ENCODE measurements around the gene PDRG1. TPM values are rescaled to one million over a fixed set of nuclear protein-coding genes. Genes with fewer than 3 reads are reported as not detected.
"Not testable (repeated sequence)": the region's sequence is repeated elsewhere in the genome, so short reads cannot be mapped to it uniquely, and the experiment has no call there.

The PDRG1 gene
- total and polyA plus RNA-seq, 8 donors = 9.1 to 19.1 (median 16.1) TPM

DNA sequence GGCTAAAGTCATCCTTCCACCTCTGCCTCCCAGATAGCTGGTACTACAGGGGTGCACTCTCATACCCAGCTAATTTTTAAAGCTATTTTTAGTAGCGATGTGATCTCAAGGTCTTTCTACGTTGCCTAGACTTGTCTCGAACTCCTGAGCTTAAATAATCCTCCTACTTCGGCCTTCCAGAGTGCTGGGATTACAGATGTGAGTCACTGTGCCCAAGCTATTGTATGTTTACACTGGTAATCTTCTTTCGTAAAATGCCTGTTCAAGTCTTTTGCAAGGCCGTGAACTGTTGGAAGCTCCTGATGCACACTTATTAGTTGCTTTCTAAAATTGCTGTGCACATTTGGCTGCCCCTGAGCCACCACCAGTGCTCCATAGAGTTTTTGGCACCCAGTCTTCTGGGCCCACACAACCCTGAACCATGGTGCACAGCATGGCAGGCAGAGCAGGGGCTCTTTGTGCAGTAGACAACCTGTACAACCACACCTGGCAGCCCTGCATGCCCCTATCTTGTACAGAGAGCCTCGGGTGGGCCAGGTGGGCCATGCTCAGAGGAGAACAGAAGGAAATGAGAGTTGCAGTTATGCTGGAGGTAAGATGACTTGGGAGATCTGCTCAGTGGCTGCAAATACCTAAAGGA is 33.3 kb downstream of the PDRG1 start:
- H3K27ac ChIP-seq = no peak overlapping the region
- H3K27me3 ChIP-seq = peaks cover 0 to 5% of the 10 kb centered on the region in 2 donors
- ATAC-seq = no peak

DNA sequence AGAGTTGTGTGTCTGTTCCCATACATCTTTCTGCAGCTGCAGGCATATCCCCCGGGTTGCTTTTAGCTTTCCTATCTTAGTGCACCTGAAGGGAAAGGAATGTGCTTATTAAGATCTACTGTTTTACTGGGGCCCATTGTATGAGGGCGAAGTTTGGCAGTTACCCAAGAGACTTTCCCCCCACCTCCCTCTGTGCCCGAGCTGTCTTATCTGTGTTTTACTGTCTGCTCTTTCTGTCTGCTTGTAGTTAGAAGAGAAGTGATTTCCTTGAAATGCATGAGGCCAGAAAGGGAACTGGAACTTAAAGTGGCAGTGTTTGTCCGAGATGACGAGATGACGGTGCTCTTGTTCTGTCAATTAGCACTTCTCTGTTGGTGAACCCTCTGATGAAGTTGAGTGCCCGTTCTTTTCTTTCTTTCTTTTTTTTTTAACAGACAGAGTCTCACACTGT is 33.9 kb downstream of the PDRG1 start:
- H3K36me3 ChIP-seq; H3K27me3 ChIP-seq; ATAC-seq; intact Hi-C loops (cut with DNase I); H3K27ac ChIP-seq; H3K4me3 ChIP-seq; DNase-seq; H3K9me3 ChIP-seq; H3K4me1 ChIP-seq: not testable (repeated sequence)

More for the DNA sequence above, 33.3 kb downstream of the PDRG1 start:
- DNase-seq = no peak
- H3K4me1 ChIP-seq = no peaks in the 10 kb centered on the region
- H3K9me3 ChIP-seq = no peaks in the 10 kb centered on the region
- no peaks in the 10 kb centered on the region for H3K36me3 ChIP-seq
- intact Hi-C loops (cut with DNase I) = no loop called here
- no peak overlapping the region for H3K4me3 ChIP-seq
- TF ChIP-seq, protein P1, sequence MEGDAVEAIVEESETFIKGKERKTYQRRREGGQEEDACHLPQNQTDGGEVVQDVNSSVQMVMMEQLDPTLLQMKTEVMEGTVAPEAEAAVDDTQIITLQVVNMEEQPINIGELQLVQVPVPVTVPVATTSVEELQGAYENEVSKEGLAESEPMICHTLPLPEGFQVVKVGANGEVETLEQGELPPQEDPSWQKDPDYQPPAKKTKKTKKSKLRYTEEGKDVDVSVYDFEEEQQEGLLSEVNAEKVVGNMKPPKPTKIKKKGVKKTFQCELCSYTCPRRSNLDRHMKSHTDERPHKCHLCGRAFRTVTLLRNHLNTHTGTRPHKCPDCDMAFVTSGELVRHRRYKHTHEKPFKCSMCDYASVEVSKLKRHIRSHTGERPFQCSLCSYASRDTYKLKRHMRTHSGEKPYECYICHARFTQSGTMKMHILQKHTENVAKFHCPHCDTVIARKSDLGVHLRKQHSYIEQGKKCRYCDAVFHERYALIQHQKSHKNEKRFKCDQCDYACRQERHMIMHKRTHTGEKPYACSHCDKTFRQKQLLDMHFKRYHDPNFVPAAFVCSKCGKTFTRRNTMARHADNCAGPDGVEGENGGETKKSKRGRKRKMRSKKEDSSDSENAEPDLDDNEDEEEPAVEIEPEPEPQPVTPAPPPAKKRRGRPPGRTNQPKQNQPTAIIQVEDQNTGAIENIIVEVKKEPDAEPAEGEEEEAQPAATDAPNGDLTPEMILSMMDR (IDR thresholded peaks at IDR 0.05) = no peak

- no peaks in the 10 kb centered on the region for H3K36me3 ChIP-seq
- H3K9me3 ChIP-seq = no peaks in the 10 kb centered on the region
- DNase-seq = no peak
- ATAC-seq = no peak
- intact Hi-C loops (cut with DNase I) = no loop called here
- H3K4me1 ChIP-seq = no peaks in the 10 kb centered on the region
- TF ChIP-seq, protein P1 (IDR thresholded peaks at IDR 0.05) = no peak
- no peaks in the 10 kb centered on the region for H3K27me3 ChIP-seq
- H3K27ac ChIP-seq = no peak overlapping the region
- no peak overlapping the region for H3K4me3 ChIP-seq
Observed at GRCh38 chr20:31916708-31917107, 35.1 kb downstream of the PDRG1 start.

GRCh38 chr20:31915491-31916280 is 36.2 kb downstream of the PDRG1 start:
- Histone ChIP-seq H3K4me1 (no peaks in the 10 kb centered on the region), H3K36me3 (no peaks in the 10 kb centered on the region), H3K27ac (no peak overlapping the region), H3K9me3 (no peaks in the 10 kb centered on the region), H3K27me3 (no peaks in the 10 kb centered on the region), H3K4me3 (no peak overlapping the region)
- ATAC-seq = no peak
- TF ChIP-seq, protein P1 (IDR thresholded peaks at IDR 0.05) = no peak
- no peak for DNase-seq
- intact Hi-C loops (cut with DNase I) = no loop called here

GRCh38 chr20:31914170-31914569 is 37.7 kb downstream of the PDRG1 start:
- TF ChIP-seq, protein P1 (IDR thresholded peaks at IDR 0.05) = no peak
- Histone ChIP-seq H3K9me3 (no peaks in the 10 kb centered on the region), H3K4me1 (no peaks in the 10 kb centered on the region), H3K4me3 (no peak overlapping the region), H3K27me3 (no peaks in the 10 kb centered on the region), H3K27ac (no peak overlapping the region), H3K36me3 (no peaks in the 10 kb centered on the region)
- DNase-seq (no peak), ATAC-seq (no peak)
- intact Hi-C loops (cut with DNase I) = no loop called here

Data from left lung (tissue), 10 donors.